GM12878 (cell line): ENCODE data around the gene STEAP1. TPM values are rescaled to one million over a fixed set of nuclear protein-coding genes. Genes with fewer than 3 reads are reported as not detected.
A peak's percentile ranks its signal among the peaks of the same experiment; 100 is the strongest.

Experiments
- BHLHE40 ChIP-seq, 2 experiments: fragments of 450-650 bp in 1 of 2; IDR thresholded peaks; 2 replicates each; pipeline ENCODE4 v1.6.1; 2011 to 2017; ENCODE audit warnings: low read depth in 2 of 2, borderline replicate concordance in 1 of 2, improper control_type of control experiment in 1 of 2, low read length in 1 of 2, mild to moderate bottlenecking in 1 of 2
- CHD1 ChIP-seq: IDR thresholded peaks from 2 replicates; pipeline ENCODE4 v1.6.1; 2012; ENCODE audit warnings: low read depth, low read length, improper control_type of control experiment
- EZH2 ChIP-seq: IDR thresholded peaks from 2 replicates; pipeline ENCODE4 v1.6.1; 2012; ENCODE audit warnings: low read depth, mild to moderate bottlenecking, control low read depth, inconsistent platforms, low read length, borderline replicate concordance; ENCODE audit not compliant: control insufficient read depth
- HDAC2 ChIP-seq: fragments of 200-600 bp; sonication (generic); IDR thresholded peaks from 2 replicates; pipeline ENCODE4 v1.6.1; 2017
- HDGF ChIP-seq: fragments of 450-650 bp; IDR thresholded peaks from 2 replicates; pipeline ENCODE4 v1.6.1; 2016; ENCODE audit warnings: antibody characterized with exemption
- MEF2B ChIP-seq: fragments of 450-650 bp; IDR thresholded peaks from 2 replicates; pipeline ENCODE4 v1.6.1; 2018; ENCODE audit warnings: mild to moderate bottlenecking, moderate library complexity; ENCODE audit not compliant: partially characterized antibody, poor library complexity, severe bottlenecking
- PAX8 ChIP-seq: fragments of 450-650 bp; IDR thresholded peaks from 2 replicates; pipeline ENCODE4 v1.6.1; 2017; ENCODE audit warnings: mild to moderate bottlenecking, moderate library complexity
- POU2F2 ChIP-seq: IDR thresholded peaks from 3 replicates; pipeline ENCODE4 v1.6.1; 2011; ENCODE audit warnings: low read depth, mild to moderate bottlenecking, low read length, borderline replicate concordance
- RB1 ChIP-seq: fragments of 450-650 bp; formaldehyde crosslinking; IDR thresholded peaks from 2 replicates; pipeline ENCODE4 v1.6.1; 2017; ENCODE audit warnings: mild to moderate bottlenecking, borderline replicate concordance
- RBBP5 ChIP-seq: fragments of 200-600 bp; sonication (generic); conservative IDR thresholded peaks from 2 replicates; pipeline ENCODE4 v1.6.1; 2016
- SMARCA5 ChIP-seq: fragments of 450-650 bp; IDR thresholded peaks from 2 replicates; pipeline ENCODE4 v1.6.1; 2017; ENCODE audit warnings: mild to moderate bottlenecking
- TAF1 ChIP-seq: IDR thresholded peaks from 2 replicates; pipeline ENCODE4 v1.6.1; 2011; ENCODE audit warnings: mild to moderate bottlenecking, low read depth, low read length, borderline replicate concordance
- polyA plus RNA-seq, 11 experiments: library from polyadenylated mRNA; depleted of rRNA in 4 of 11; unstranded in 6 of 11; stranded (reverse) in 5 of 11; fragments of >200 nt; fragmentation: Nextera tagmentation in 4 of 11; fragmentation: Illumina TruSeq in 1 of 11; extraction: Ambion mirVana in 4 of 11; extraction: Trizol in 1 of 11; gene quantifications; 1 replicate in 1 of 11; 2 replicates in 10 of 11; pipeline versions ENCODE4 v1.2.1 to v1.2.3, GENCODE V29; 2011 to 2016; ENCODE audit warnings: inconsistent platforms in 2 of 11, missing spikeins in 2 of 11, low read depth in 1 of 11
- total RNA-seq, 4 experiments: library from RNA; depleted of rRNA in 3 of 4; stranded (reverse); fragments of >200 nt in 3 of 4; fragmentation: Illumina TruSeq in 1 of 4; extraction: Trizol in 1 of 4; gene quantifications; 2 replicates each; pipeline versions ENCODE4 v1.2.1 to v1.2.3, GENCODE V29; 2013 to 2021
- TF ChIP-seq, protein P1 (sequence below): fragments of 450-650 bp; conservative IDR thresholded peaks from 2 replicates; pipeline ENCODE4 v1.6.1; 2017; ENCODE audit warnings: mild to moderate bottlenecking, moderate library complexity
- TF ChIP-seq, protein P2 (sequence below): fragments of 150-350 bp; IDR thresholded peaks from 2 replicates; pipeline ENCODE4 v1.6.1; 2014; ENCODE audit warnings: mild to moderate bottlenecking, low read depth, low read length
- TF ChIP-seq, protein P3 (sequence below): fragments of 450-650 bp; IDR thresholded peaks from 2 replicates; pipeline ENCODE4 v1.6.1; 2016; ENCODE audit warnings: mild to moderate bottlenecking
- TF ChIP-seq, protein P4 (sequence below): fragments of 450-650 bp; IDR thresholded peaks from 2 replicates; pipeline ENCODE4 v1.6.1; 2018; ENCODE audit warnings: mild to moderate bottlenecking, low read depth, moderate library complexity; ENCODE audit not compliant: partially characterized antibody
- TF ChIP-seq, protein P5 (sequence below): IDR thresholded peaks from 2 replicates; pipeline ENCODE4 v1.6.1; 2012; ENCODE audit warnings: mild to moderate bottlenecking, low read depth, low read length

The STEAP1 gene
- total and polyA plus RNA-seq, 10 of the 15 experiments (the other 5 are each of a cell fraction or from before 2014, with no cell fraction given), result 2.1 to 44.6 (median 4.6) TPM

DNA sequence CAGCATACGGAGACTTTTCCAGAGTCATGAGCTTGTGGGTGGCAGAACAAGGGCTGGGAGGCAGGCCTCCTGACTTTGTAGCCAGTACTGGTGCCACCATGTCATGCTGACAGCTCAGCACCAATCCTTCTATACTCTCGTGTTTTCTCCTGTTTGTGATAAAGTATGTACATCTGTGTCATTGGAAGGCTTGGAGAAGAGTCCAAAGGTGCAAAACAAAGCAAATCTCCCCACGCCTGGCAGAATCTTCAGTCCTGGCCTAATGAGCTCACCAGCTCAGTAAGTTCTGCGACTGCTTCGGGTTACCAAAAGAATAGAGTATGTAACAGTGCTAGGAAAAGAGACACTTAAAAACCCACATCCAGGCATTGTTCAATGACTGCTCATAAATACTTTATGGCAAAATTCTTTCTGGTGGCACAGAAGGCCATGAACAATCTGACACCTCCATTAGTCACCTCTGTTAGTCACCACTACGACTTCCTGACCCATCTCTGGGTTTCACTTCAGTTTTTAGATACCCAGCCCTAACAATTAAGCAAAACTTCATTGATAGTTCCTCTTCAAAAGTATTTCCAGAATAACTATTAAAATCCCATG lies 24.5 kb downstream of the STEAP1 start (continued):
- TF ChIP-seq BHLHE40 (IDR thresholded peaks at IDR 0.05; ENCODE audit: borderline replicate concordance in 1 of 2, low read depth in 2 of 2, low read length in 1 of 2) (0 out of 4 replicates have a peak, but pooled peaks of 1 of the 2 experiments have one; percentile 7), RBBP5 (no peak), EZH2 (no peak), SMARCA5 (0 out of 2 replicates have a peak, but pooled peaks have one; percentile 25), POU2F2 (no peak), TAF1 (no peak), CHD1 (no peak), HDGF (no peak), HDAC2 (no peak), MEF2B (no peak), PAX8 (no peak), RB1 (no peak)
- TF ChIP-seq, protein P1, sequence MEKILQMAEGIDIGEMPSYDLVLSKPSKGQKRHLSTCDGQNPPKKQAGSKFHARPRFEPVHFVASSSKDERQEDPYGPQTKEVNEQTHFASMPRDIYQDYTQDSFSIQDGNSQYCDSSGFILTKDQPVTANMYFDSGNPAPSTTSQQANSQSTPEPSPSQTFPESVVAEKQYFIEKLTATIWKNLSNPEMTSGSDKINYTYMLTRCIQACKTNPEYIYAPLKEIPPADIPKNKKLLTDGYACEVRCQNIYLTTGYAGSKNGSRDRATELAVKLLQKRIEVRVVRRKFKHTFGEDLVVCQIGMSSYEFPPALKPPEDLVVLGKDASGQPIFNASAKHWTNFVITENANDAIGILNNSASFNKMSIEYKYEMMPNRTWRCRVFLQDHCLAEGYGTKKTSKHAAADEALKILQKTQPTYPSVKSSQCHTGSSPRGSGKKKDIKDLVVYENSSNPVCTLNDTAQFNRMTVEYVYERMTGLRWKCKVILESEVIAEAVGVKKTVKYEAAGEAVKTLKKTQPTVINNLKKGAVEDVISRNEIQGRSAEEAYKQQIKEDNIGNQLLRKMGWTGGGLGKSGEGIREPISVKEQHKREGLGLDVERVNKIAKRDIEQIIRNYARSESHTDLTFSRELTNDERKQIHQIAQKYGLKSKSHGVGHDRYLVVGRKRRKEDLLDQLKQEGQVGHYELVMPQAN, result no peak
- TF ChIP-seq, protein P2, sequence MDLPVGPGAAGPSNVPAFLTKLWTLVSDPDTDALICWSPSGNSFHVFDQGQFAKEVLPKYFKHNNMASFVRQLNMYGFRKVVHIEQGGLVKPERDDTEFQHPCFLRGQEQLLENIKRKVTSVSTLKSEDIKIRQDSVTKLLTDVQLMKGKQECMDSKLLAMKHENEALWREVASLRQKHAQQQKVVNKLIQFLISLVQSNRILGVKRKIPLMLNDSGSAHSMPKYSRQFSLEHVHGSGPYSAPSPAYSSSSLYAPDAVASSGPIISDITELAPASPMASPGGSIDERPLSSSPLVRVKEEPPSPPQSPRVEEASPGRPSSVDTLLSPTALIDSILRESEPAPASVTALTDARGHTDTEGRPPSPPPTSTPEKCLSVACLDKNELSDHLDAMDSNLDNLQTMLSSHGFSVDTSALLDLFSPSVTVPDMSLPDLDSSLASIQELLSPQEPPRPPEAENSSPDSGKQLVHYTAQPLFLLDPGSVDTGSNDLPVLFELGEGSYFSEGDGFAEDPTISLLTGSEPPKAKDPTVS, result no peak
- TF ChIP-seq, protein P3, sequence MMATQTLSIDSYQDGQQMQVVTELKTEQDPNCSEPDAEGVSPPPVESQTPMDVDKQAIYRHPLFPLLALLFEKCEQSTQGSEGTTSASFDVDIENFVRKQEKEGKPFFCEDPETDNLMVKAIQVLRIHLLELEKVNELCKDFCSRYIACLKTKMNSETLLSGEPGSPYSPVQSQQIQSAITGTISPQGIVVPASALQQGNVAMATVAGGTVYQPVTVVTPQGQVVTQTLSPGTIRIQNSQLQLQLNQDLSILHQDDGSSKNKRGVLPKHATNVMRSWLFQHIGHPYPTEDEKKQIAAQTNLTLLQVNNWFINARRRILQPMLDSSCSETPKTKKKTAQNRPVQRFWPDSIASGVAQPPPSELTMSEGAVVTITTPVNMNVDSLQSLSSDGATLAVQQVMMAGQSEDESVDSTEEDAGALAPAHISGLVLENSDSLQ, result no peak
- TF ChIP-seq, protein P4, sequence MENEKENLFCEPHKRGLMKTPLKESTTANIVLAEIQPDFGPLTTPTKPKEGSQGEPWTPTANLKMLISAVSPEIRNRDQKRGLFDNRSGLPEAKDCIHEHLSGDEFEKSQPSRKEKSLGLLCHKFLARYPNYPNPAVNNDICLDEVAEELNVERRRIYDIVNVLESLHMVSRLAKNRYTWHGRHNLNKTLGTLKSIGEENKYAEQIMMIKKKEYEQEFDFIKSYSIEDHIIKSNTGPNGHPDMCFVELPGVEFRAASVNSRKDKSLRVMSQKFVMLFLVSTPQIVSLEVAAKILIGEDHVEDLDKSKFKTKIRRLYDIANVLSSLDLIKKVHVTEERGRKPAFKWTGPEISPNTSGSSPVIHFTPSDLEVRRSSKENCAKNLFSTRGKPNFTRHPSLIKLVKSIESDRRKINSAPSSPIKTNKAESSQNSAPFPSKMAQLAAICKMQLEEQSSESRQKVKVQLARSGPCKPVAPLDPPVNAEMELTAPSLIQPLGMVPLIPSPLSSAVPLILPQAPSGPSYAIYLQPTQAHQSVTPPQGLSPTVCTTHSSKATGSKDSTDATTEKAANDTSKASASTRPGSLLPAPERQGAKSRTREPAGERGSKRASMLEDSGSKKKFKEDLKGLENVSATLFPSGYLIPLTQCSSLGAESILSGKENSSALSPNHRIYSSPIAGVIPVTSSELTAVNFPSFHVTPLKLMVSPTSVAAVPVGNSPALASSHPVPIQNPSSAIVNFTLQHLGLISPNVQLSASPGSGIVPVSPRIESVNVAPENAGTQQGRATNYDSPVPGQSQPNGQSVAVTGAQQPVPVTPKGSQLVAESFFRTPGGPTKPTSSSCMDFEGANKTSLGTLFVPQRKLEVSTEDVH, result no peak
- TF ChIP-seq, protein P5, sequence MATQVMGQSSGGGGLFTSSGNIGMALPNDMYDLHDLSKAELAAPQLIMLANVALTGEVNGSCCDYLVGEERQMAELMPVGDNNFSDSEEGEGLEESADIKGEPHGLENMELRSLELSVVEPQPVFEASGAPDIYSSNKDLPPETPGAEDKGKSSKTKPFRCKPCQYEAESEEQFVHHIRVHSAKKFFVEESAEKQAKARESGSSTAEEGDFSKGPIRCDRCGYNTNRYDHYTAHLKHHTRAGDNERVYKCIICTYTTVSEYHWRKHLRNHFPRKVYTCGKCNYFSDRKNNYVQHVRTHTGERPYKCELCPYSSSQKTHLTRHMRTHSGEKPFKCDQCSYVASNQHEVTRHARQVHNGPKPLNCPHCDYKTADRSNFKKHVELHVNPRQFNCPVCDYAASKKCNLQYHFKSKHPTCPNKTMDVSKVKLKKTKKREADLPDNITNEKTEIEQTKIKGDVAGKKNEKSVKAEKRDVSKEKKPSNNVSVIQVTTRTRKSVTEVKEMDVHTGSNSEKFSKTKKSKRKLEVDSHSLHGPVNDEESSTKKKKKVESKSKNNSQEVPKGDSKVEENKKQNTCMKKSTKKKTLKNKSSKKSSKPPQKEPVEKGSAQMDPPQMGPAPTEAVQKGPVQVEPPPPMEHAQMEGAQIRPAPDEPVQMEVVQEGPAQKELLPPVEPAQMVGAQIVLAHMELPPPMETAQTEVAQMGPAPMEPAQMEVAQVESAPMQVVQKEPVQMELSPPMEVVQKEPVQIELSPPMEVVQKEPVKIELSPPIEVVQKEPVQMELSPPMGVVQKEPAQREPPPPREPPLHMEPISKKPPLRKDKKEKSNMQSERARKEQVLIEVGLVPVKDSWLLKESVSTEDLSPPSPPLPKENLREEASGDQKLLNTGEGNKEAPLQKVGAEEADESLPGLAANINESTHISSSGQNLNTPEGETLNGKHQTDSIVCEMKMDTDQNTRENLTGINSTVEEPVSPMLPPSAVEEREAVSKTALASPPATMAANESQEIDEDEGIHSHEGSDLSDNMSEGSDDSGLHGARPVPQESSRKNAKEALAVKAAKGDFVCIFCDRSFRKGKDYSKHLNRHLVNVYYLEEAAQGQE, result no peak
